IMR-90 (cell line): Measurements from ENCODE around the gene MMAA. TPM values are rescaled to one million over a fixed set of nuclear protein-coding genes. Genes with fewer than 3 reads are reported as not detected.

ENCODE experiments used
- ATAC-seq: fragments of 200-7000 bp; cut with Tn5 transposase; 2 replicates; pipeline ENCODE4 v1.9.1; 2020; ENCODE audit warnings: low read depth, mild to moderate bottlenecking, moderate library complexity
- BruUV-seq: library from RNA; stranded (reverse); fragments of 400-500 nt; replicated peaks from 2 replicates; lab custom pipeline; 2021; lab: Mats Ljungman, UMichigan
- CTCF ChIA-PET: fragments of 300-600 bp; formaldehyde crosslinking; extraction: SDS; loops from one replicate; lab custom pipeline; 2021; ENCODE audit warnings: antibody characterized with exemption; lab: Yijun Ruan, JAX
- POLR2A ChIA-PET: fragments of 300-600 bp; sonication (Branson Sonifier 250); formaldehyde crosslinking; loops from one replicate; lab custom pipeline; 2022; ENCODE audit warnings: antibody characterized with exemption; ENCODE audit not compliant: unreplicated experiment; lab: Charles Lee
- DNase-seq: peaks from one replicate; pipeline ENCODE4 v3.0.0; 2013
- H2AFZ ChIP-seq: replicated peaks from 2 replicates; pipeline ENCODE3; 2013; ENCODE audit warnings: low read length, mild to moderate bottlenecking; ENCODE audit not compliant: poor library complexity
- H2AK5ac ChIP-seq: 2 replicates; pipeline ENCODE4 v1.6.1; 2013; ENCODE audit warnings: low read depth, low read length, inconsistent platforms
- H2AK9ac ChIP-seq: replicated peaks from 2 replicates; pipeline ENCODE3; 2013; ENCODE audit warnings: mild to moderate bottlenecking, low read depth, low read length, moderate library complexity; ENCODE audit not compliant: poor library complexity
- H2BK120ac ChIP-seq: 2 replicates; pipeline ENCODE4 v1.6.1; 2013; ENCODE audit warnings: low read depth, low read length, inconsistent platforms
- H2BK15ac ChIP-seq: 3 replicates; pipeline ENCODE4 v1.6.1; 2013; ENCODE audit warnings: low read depth, low read length, inconsistent platforms
- H2BK20ac ChIP-seq: 2 replicates; pipeline ENCODE4 v1.6.1; 2013; ENCODE audit warnings: low read depth, mild to moderate bottlenecking, inconsistent platforms, low read length, moderate library complexity
- H2BK5ac ChIP-seq: 2 replicates; pipeline ENCODE4 v1.6.1; 2013; ENCODE audit warnings: mild to moderate bottlenecking, low read depth, low read length, inconsistent platforms; ENCODE audit not compliant: poor library complexity, severe bottlenecking
- H3K14ac ChIP-seq: replicated peaks from 2 replicates; pipeline ENCODE4 v1.6.1; 2013; ENCODE audit warnings: low read depth, low read length, inconsistent platforms
- H3K18ac ChIP-seq: 2 replicates; pipeline ENCODE4 v1.6.1; 2013; ENCODE audit warnings: low read depth, low read length, control low read depth
- H3K23ac ChIP-seq: 2 replicates; pipeline ENCODE4 v1.6.1; 2013; ENCODE audit warnings: low read depth, low read length, inconsistent platforms
- H3K27ac ChIP-seq: 2 replicates; pipeline ENCODE4 v1.5.1; 2013; ENCODE audit warnings: mild to moderate bottlenecking, control low read depth, low read length; ENCODE audit not compliant: insufficient read depth
- H3K27me3 ChIP-seq: 2 replicates; pipeline ENCODE4 v1.6.1; 2013; ENCODE audit warnings: low read length; ENCODE audit not compliant: control insufficient read depth, insufficient read depth
- H3K36me3 ChIP-seq: 2 replicates; pipeline ENCODE4 v1.6.1; 2013; ENCODE audit warnings: low read length, mixed read lengths; ENCODE audit not compliant: control insufficient read depth, insufficient read depth
- H3K4ac ChIP-seq: 2 replicates; pipeline ENCODE4 v1.6.1; 2013; ENCODE audit warnings: low read depth, low read length, inconsistent platforms
- H3K4me1 ChIP-seq: 2 replicates; pipeline ENCODE4 v1.6.1; 2013; ENCODE audit warnings: low read length, mixed read lengths; ENCODE audit not compliant: control insufficient read depth, insufficient read depth
- H3K4me2 ChIP-seq: 2 replicates; pipeline ENCODE4 v1.6.1; 2013; ENCODE audit warnings: low read depth, mild to moderate bottlenecking, control low read depth, low read length, moderate library complexity
- H3K4me3 ChIP-seq: 2 replicates; pipeline ENCODE4 v1.5.1; 2013; ENCODE audit warnings: low read depth, mild to moderate bottlenecking, control low read depth, low read length, moderate library complexity; ENCODE audit not compliant: insufficient read depth
- H3K56ac ChIP-seq: 2 replicates; pipeline ENCODE4 v1.6.1; 2013; ENCODE audit warnings: low read length, inconsistent platforms; ENCODE audit not compliant: insufficient read depth; ENCODE audit errors: extremely low read depth
- H3K79me1 ChIP-seq, 2 experiments: 2 replicates each; pipeline ENCODE4 v1.6.1; 2013; ENCODE audit warnings: low read length in 2 of 2, inconsistent platforms in 1 of 2, low read depth in 1 of 2
- H3K9ac ChIP-seq: 2 replicates; pipeline ENCODE4 v1.6.1; 2013; ENCODE audit warnings: low read depth, low read length, control low read depth
- H3K9me1 ChIP-seq: 2 replicates; pipeline ENCODE4 v1.6.1; 2013; ENCODE audit warnings: low read length, inconsistent platforms; ENCODE audit not compliant: insufficient read depth
- H3K9me3 ChIP-seq: 2 replicates; pipeline ENCODE4 v1.6.1; 2013; ENCODE audit warnings: low read length; ENCODE audit not compliant: control insufficient read depth, insufficient read depth
- H4K20me1 ChIP-seq: 2 replicates; pipeline ENCODE4 v1.6.1; 2013; ENCODE audit warnings: low read length, inconsistent platforms; ENCODE audit not compliant: insufficient read depth
- H4K5ac ChIP-seq: 2 replicates; pipeline ENCODE4 v1.6.1; 2013; ENCODE audit warnings: mild to moderate bottlenecking, low read depth, low read length, control low read depth
- H4K8ac ChIP-seq, 2 experiments: 2 replicates each; pipeline ENCODE4 v1.6.1; 2013; ENCODE audit warnings: low read depth in 2 of 2, low read length in 2 of 2, control low read depth in 1 of 2, inconsistent platforms in 1 of 2
- H4K91ac ChIP-seq: 2 replicates; pipeline ENCODE4 v1.6.1; 2013; ENCODE audit warnings: low read depth, low read length, inconsistent platforms; ENCODE audit not compliant: insufficient read depth
- FOS ChIP-seq: fragments of 150-350 bp; IDR thresholded peaks from 2 replicates; pipeline ENCODE4 v1.6.1; 2016; ENCODE audit warnings: low read depth, low read length
- RFX5 ChIP-seq: IDR thresholded peaks from 2 replicates; pipeline ENCODE4 v1.8.0; 2012; ENCODE audit warnings: low read depth, mild to moderate bottlenecking, low read length, moderate library complexity
- WGBS, 2 experiments: methylation state at CpG; one replicate each; pipeline versions ENCODE4 v1.1.5 to v1.1.7; 2013; ENCODE audit warnings: missing lambda C conversion rate in 2 of 2; ENCODE audit not compliant: insufficient read length in 1 of 2; ENCODE audit errors: extremely low coverage in 2 of 2; 5-methylcytosine and 5-hydroxymethylcytosine counted together
- dilution Hi-C: fragments of 300-500 bp; cut with HindIII; formaldehyde crosslinking; loops from one replicate; pipeline ENCODE4 v1.14.3; 2018; ENCODE audit warnings: low sequenced_read_pairs; ENCODE audit not compliant: unreplicated experiment
- in situ Hi-C: fragments of 300-500 bp; cut with MboI; formaldehyde crosslinking; loops from 3 replicates; pipeline ENCODE4 v1.14.3; 2019; ENCODE audit warnings: low sequenced_read_pairs, inconsistent platforms, mixed read lengths
- intact Hi-C: fragments of 100-400 bp; cut with micrococcal nuclease; formaldehyde crosslinking; loops from 2 replicates; pipeline ENCODE4 v1.10.0; 2022
- polyA plus RNA-seq, 3 experiments: library from polyadenylated mRNA; depleted of rRNA; stranded (reverse); fragments of >200 nt; gene quantifications; 2 replicates each; pipeline ENCODE4 v1.2.3, GENCODE V29; 2012; ENCODE audit warnings: low replicate concordance in 1 of 3
- total RNA-seq: library from RNA; depleted of rRNA; stranded (reverse); fragments of >200 nt; gene quantifications from 2 replicates; pipeline ENCODE4 v1.2.3, GENCODE V29; 2012

MMAA gene
- total and polyA plus RNA-seq, 2 of the 4 experiments (the other 2 are of a cell fraction): 4.4 to 5.2 TPM

- H4K20me1 ChIP-seq: no peaks in the 10 kb centered on the region
- H2BK20ac ChIP-seq: peak within 1 kb of the TSS; percentile 55; the same call in 1 of the 2 replicates
- dilution Hi-C loops (no loop called here), intact Hi-C loops (loop anchor here (2.0 to 5.0 kb wide), 2 partner anchors 55 to 257 kb away; partner anchors contain the start of gene ZNF827), in situ Hi-C loops (no loop called here)
- no peak within 1 kb of the TSS; the same call in 1 of the 2 replicates for H2AK5ac ChIP-seq
- no TSS peak for BruUV-seq
- H3K4me3 ChIP-seq: no peak within 1 kb of the TSS
- peaks cover 2% of the 10 kb centered on the region; the same call in 1 of the 2 replicates for H3K4me1 ChIP-seq
- peak within 1 kb of the TSS; percentile 32; the same call in 1 of the 2 replicates for H3K27ac ChIP-seq
- H3K23ac ChIP-seq: peak within 1 kb of the TSS; percentile 40; the same call in 1 of the 2 replicates
- H2AK9ac ChIP-seq: no peak within 1 kb of the TSS
- H3K14ac ChIP-seq: 0 out of 2 replicates have a peak within 1 kb of the TSS, but pooled peaks have one; percentile 52
- H3K36me3 ChIP-seq: no peaks in the 10 kb centered on the region
- H4K91ac ChIP-seq: no peak within 1 kb of the TSS
- TF ChIP-seq FOS (peak; percentile 17; the same call in 1 of the 2 replicates), RFX5 (no peak)
- peak within 1 kb of the TSS; percentile 19; the same call in 1 of the 2 replicates for H3K18ac ChIP-seq
- H4K5ac ChIP-seq: no peak within 1 kb of the TSS
- H4K8ac ChIP-seq: peak within 1 kb of the TSS in 1 of 2 experiments; percentile 4; a peak in 1 of 4 replicates
- ATAC-seq (peak; percentile 61), DNase-seq (peak; percentile 75)
- no CpG with 5 or more reads among the region's 6 CpGs for WGBS, 2 experiments
- H2BK5ac ChIP-seq: peak within 1 kb of the TSS; percentile 66
- peak within 1 kb of the TSS; percentile 65; the same call in 1 of the 3 replicates for H2BK15ac ChIP-seq
- no peaks in the 10 kb centered on the region for H3K79me1 ChIP-seq
- ChIA-PET POLR2A (no interaction called here), CTCF (no interaction called here)
- H3K9me3 ChIP-seq: no peaks in the 10 kb centered on the region
- no peak within 1 kb of the TSS for H3K9ac ChIP-seq
- no peak within 1 kb of the TSS for H3K4ac ChIP-seq
- no peak within 1 kb of the TSS for H2AFZ ChIP-seq
- H3K56ac ChIP-seq: peak within 1 kb of the TSS; percentile 27; the same call in 1 of the 2 replicates
- no peaks in the 10 kb centered on the region; the same call in 1 of the 2 replicates for H3K9me1 ChIP-seq
- H3K27me3 ChIP-seq: no peaks in the 10 kb centered on the region
- H2BK120ac ChIP-seq: no peak within 1 kb of the TSS
- peak within 1 kb of the TSS; percentile 71 for H3K4me2 ChIP-seq
Observed at GRCh38 chr4:145679991-145680455, 60.8 kb downstream of the MMAA start, which contains the start of gene C4orf51. Gene C4orf51 (plus strand): TSS chr4:145680146. CDS start chr4:145680204, 58 bp downstream.
